NCI-H146 treated with DMSO at 0.1 percent for 48 hours (cell line): Measurements from ENCODE around the gene ENPP3.

Experiments used
- DNase-seq: peaks from one replicate; lab custom pipeline; 2025; ENCODE audit not compliant: unreplicated experiment; lab: John Stamatoyannopoulos, UW

Gene ENPP3

GRCh38 chr6:131792091-131792496 is 155.0 kb downstream of the ENPP3 start:
- DNase-seq = no peak

GRCh38 chr6:131795366-131795765 is 158.3 kb downstream of the ENPP3 start:
- no peak for DNase-seq
